HepG2 (cell line): ENCODE results near the gene LGALS8. TPM values are rescaled to one million over a fixed set of nuclear protein-coding genes. Genes with fewer than 3 reads are reported as not detected.

Experiments used
- ARID2 ChIP-seq: sonication (generic); formaldehyde crosslinking; IDR thresholded peaks from 2 replicates; pipeline ENCODE4 v1.8.1; 2022; ENCODE audit warnings: mild to moderate bottlenecking, missing genetic modification reagents, borderline replicate concordance
- CBX2 ChIP-seq, 2 experiments: fragments of 200-600 bp in 1 of 2; sonication (generic); formaldehyde crosslinking in 1 of 2; IDR thresholded peaks; 2 replicates each; pipeline versions ENCODE4 v1.7.0 to v1.8.1; 2018 to 2022; ENCODE audit warnings: low read depth in 2 of 2, low read length in 1 of 2, mild to moderate bottlenecking in 1 of 2, missing genetic modification reagents in 1 of 2
- CENPX ChIP-seq: sonication (generic); formaldehyde crosslinking; IDR thresholded peaks from 2 replicates; pipeline ENCODE4 v1.9.0; 2021; ENCODE audit warnings: mild to moderate bottlenecking, missing genetic modification reagents, moderate library complexity
- CERS6 ChIP-seq: sonication (generic); formaldehyde crosslinking; IDR thresholded peaks from 2 replicates; pipeline ENCODE4 v1.5.0; 2020; ENCODE audit warnings: missing genetic modification reagents
- JUN ChIP-seq: sonication (generic); formaldehyde crosslinking; IDR thresholded peaks from 2 replicates; pipeline ENCODE4 v1.4.0; 2020; ENCODE audit warnings: mild to moderate bottlenecking, missing genetic modification reagents
- JUND ChIP-seq: sonication (generic); formaldehyde crosslinking; IDR thresholded peaks from 2 replicates; pipeline ENCODE4 v1.8.0; 2022; ENCODE audit warnings: mild to moderate bottlenecking, missing genetic modification reagents
- MAFK ChIP-seq, 2 experiments: IDR thresholded peaks in 1 of 2; conservative IDR thresholded peaks in 1 of 2; 2 replicates each; pipeline ENCODE4 v1.6.1; 2011; ENCODE audit warnings: improper control_type of control experiment in 2 of 2, low read length in 2 of 2
- MYC ChIP-seq: sonication (generic); formaldehyde crosslinking; IDR thresholded peaks from 2 replicates; pipeline ENCODE4 v1.9.0; 2021; ENCODE audit warnings: missing genetic modification reagents, borderline replicate concordance
- RAD51 ChIP-seq: fragments of 450-650 bp; IDR thresholded peaks from 2 replicates; pipeline ENCODE4 v1.6.1; 2016; ENCODE audit warnings: borderline replicate concordance
- REST ChIP-seq, 2 experiments: IDR thresholded peaks; 2 replicates each; pipeline ENCODE4 v1.6.1; 2011 to 2012; ENCODE audit warnings: low read length in 2 of 2, borderline replicate concordance in 1 of 2, low read depth in 1 of 2, mild to moderate bottlenecking in 1 of 2, moderate library complexity in 1 of 2
- SCMH1 ChIP-seq: sonication (generic); formaldehyde crosslinking; IDR thresholded peaks from 2 replicates; pipeline ENCODE4 v1.9.0; 2021; ENCODE audit warnings: missing genetic modification reagents, mild to moderate bottlenecking, borderline replicate concordance
- SMARCC2 ChIP-seq: fragments of 450-650 bp; IDR thresholded peaks from 2 replicates; pipeline ENCODE4 v1.6.1; 2017; ENCODE audit warnings: antibody characterized with exemption, mild to moderate bottlenecking
- SRF ChIP-seq: IDR thresholded peaks from 2 replicates; pipeline ENCODE4 v1.6.1; 2011; ENCODE audit warnings: mild to moderate bottlenecking, low read depth, low read length, moderate library complexity
- ZBTB49 ChIP-seq: sonication (generic); formaldehyde crosslinking; IDR thresholded peaks from 2 replicates; pipeline ENCODE4 v1.4.0; 2020; ENCODE audit warnings: missing genetic modification reagents, borderline replicate concordance
- ZNF280D ChIP-seq: sonication (generic); formaldehyde crosslinking; IDR thresholded peaks from 2 replicates; pipeline ENCODE4 v1.5.1; 2020; ENCODE audit warnings: mild to moderate bottlenecking, missing genetic modification reagents
- ZNF3 ChIP-seq: IDR thresholded peaks from 2 replicates; pipeline ENCODE4 v1.7.0; 2017; ENCODE audit warnings: inconsistent platforms
- ZNF326 ChIP-seq: sonication (generic); formaldehyde crosslinking; IDR thresholded peaks from 2 replicates; pipeline ENCODE4 v1.4.0; 2020; ENCODE audit warnings: missing genetic modification reagents, borderline replicate concordance
- ZNF33A ChIP-seq: sonication (generic); formaldehyde crosslinking; IDR thresholded peaks from 2 replicates; pipeline ENCODE4 v1.5.1; 2020; ENCODE audit warnings: missing genetic modification reagents, mild to moderate bottlenecking, moderate library complexity, borderline replicate concordance
- ZNF629 ChIP-seq: sonication (generic); formaldehyde crosslinking; conservative IDR thresholded peaks from 2 replicates; pipeline ENCODE4 v1.5.0; 2020; ENCODE audit warnings: missing genetic modification reagents
- ZSCAN29 ChIP-seq: sonication (generic); formaldehyde crosslinking; conservative IDR thresholded peaks from 2 replicates; pipeline ENCODE4 v1.4.0; 2020; ENCODE audit warnings: mild to moderate bottlenecking, missing genetic modification reagents
- polyA plus RNA-seq, 8 experiments: library from polyadenylated mRNA; depleted of rRNA in 3 of 8; stranded (reverse) in 7 of 8; unstranded in 1 of 8; fragments of >200 nt; fragmentation: Illumina TruSeq in 4 of 8; extraction: Trizol in 4 of 8; gene quantifications; 2 replicates each; pipeline versions ENCODE4 v1.2.1 to v1.2.3, GENCODE V29; 2011 to 2016; ENCODE audit warnings: low read depth in 4 of 8, missing spikeins in 1 of 8, mixed read lengths in 1 of 8; ENCODE audit not compliant: insufficient read depth in 1 of 8
- total RNA-seq, 5 experiments: library from RNA; depleted of rRNA; stranded (reverse); fragments of >200 nt; fragmentation: Illumina TruSeq; extraction: Trizol; gene quantifications; 2 replicates each; pipeline ENCODE4 v1.2.3, GENCODE V29; 2016; ENCODE audit warnings: low read depth in 1 of 5

Gene LGALS8
- total and polyA plus RNA-seq, 2 of the 13 experiments (the other 11 are each of a cell fraction or from before 2014, with no cell fraction given) = 29.3 to 185 TPM

GRCh38 chr1:236491469-236492136 lies 32.2 kb upstream of the LGALS8 start (continued):
- TF ChIP-seq ZNF280D (CRISPR knock-in tag) (no peak), RAD51 (no peak), ZNF33A (CRISPR knock-in tag) (no peak), ZNF326 (CRISPR knock-in tag) (no peak), REST (IDR thresholded peaks at IDR 0.05; ENCODE audit: borderline replicate concordance in 1 of 2, low read depth in 1 of 2, low read length in 2 of 2) (no peak), SMARCC2 (no peak), ZNF3 (CRISPR knock-in tag) (no peak), ZBTB49 (CRISPR knock-in tag) (no peak), ZSCAN29 (no peak), JUN (CRISPR knock-in tag) (no peak), CENPX (CRISPR knock-in tag) (no peak), JUND (CRISPR knock-in tag) (no peak), MYC (CRISPR knock-in tag) (peak; percentile 32; the same call in 1 of the 2 replicates), ARID2 (CRISPR knock-in tag) (no peak), SRF (no peak), CERS6 (CRISPR knock-in tag) (no peak), SCMH1 (CRISPR knock-in tag) (no peak), ZNF629 (CRISPR knock-in tag) (no peak), CBX2 (IDR thresholded peaks at IDR 0.05; ENCODE audit: low read depth, low read length) (no peak), CBX2 (CRISPR knock-in tag; IDR thresholded peaks at IDR 0.05; ENCODE audit: low read depth) (no peak), MAFK (conservative IDR thresholded peaks at IDR 0.05 in 1 of 2, IDR thresholded peaks at IDR 0.05 in 1 of 2; ENCODE audit: low read length in 2 of 2) (no peak)
